Colonic mucosa (tissue), 4 donors: Measurements from ENCODE around the gene ARAP3. TPM values are rescaled to one million over a fixed set of nuclear protein-coding genes. Genes with fewer than 3 reads are reported as not detected.

Experiments
- DNase-seq: peaks from one replicate; pipeline ENCODE4 v3.0.0-alpha.2; 2020
- H3K27ac ChIP-seq: fragments of 200-600 bp; one replicate; pipeline ENCODE4 v1.8.0; 2021
- H3K27me3 ChIP-seq: fragments of 200-600 bp; one replicate; pipeline ENCODE4 v1.8.0; 2021
- H3K36me3 ChIP-seq: fragments of 200-600 bp; one replicate; pipeline ENCODE4 v1.8.0; 2021
- H3K4me1 ChIP-seq: fragments of 200-600 bp; one replicate; pipeline ENCODE4 v1.8.0; 2021; ENCODE audit warnings: mild to moderate bottlenecking
- H3K4me3 ChIP-seq: fragments of 200-600 bp; one replicate; pipeline ENCODE4 v1.8.0; 2021
- H3K9ac ChIP-seq, 2 donors: one replicate each; pipeline ENCODE4 v1.7.0; 2013; ENCODE audit warnings: control low read depth in 2 of 2, low read depth in 2 of 2, low read length in 2 of 2
- H3K9me3 ChIP-seq: fragments of 200-600 bp; one replicate; pipeline ENCODE4 v1.8.0; 2021
- CTCF ChIP-seq: fragments of 200-600 bp; IDR thresholded peaks from one replicate; pipeline ENCODE4 v1.8.0; 2022; ENCODE audit warnings: antibody characterized with exemption, mild to moderate bottlenecking
- intact Hi-C: fragments of 100-400 bp; cut with DNase I; formaldehyde crosslinking; loops from one replicate; pipeline ENCODE4 v1.14.1; 2022
- total RNA-seq, 2 donors: library from RNA; stranded (reverse); fragmentation: NEBNext Ultra II Directional in 1 of 2; extraction: Animal tissue kit (Norgen Biotek cat#: 25700) in 1 of 2; gene quantifications; one replicate each; pipeline ENCODE4 v1.2.1, GENCODE V29; 2021
- donor health status: healthy.
- donor health status: DM: no; HTN: no; CAD: no.
- donor health status: DM: no; HTN: no; CAD: no.

Gene ARAP3
- total RNA-seq, 2 donors from 2014 or later = 5.1 to 15.4 TPM

DNA sequence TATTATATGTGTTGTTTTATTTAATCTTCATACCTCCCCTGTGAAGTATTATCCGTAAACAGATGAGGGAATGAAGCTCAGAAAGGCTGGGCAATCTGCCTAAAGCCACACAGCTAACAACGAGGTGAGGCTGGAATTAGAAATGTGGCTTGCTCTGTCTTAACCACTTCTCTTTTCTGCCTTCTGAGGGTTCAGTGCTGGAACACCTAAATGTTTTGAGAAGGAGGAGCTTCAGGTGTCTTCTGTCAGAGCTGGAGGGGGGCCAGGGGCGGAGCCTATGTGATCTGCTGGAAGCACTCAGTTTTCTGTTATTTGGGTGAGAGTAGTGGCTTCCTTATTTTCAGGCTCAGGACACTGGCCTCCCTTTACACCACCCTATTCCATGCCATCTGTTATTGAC is 35.0 kb upstream of the ARAP3 start:
- no peak overlapping the region for H3K9ac ChIP-seq
- no peak overlapping the region for H3K4me3 ChIP-seq
- no peak for DNase-seq
- TF ChIP-seq CTCF = no peak
- no peaks in the 10 kb centered on the region for H3K36me3 ChIP-seq
- H3K27me3 ChIP-seq = no peaks in the 10 kb centered on the region
- no peaks in the 10 kb centered on the region for H3K9me3 ChIP-seq
- H3K4me1 ChIP-seq = no peaks in the 10 kb centered on the region
- no peak overlapping the region for H3K27ac ChIP-seq
- intact Hi-C loops = no loop called here

- H3K4me3 ChIP-seq = no peak overlapping the region
- H3K4me1 ChIP-seq = no peaks in the 10 kb centered on the region
- no peaks in the 10 kb centered on the region for H3K27me3 ChIP-seq
- intact Hi-C loops = no loop called here
- no peak for TF ChIP-seq CTCF
- no peak for DNase-seq
- H3K27ac ChIP-seq = no peak overlapping the region
- no peak overlapping the region for H3K9ac ChIP-seq
- H3K36me3 ChIP-seq = no peaks in the 10 kb centered on the region
- H3K9me3 ChIP-seq = no peaks in the 10 kb centered on the region
Observed at GRCh38 chr5:141716468-141716867, 34.4 kb upstream of the ARAP3 start.

GRCh38 chr5:141716009-141716408 is 34.0 kb upstream of the ARAP3 start:
- Histone ChIP-seq H3K27me3 (no peaks in the 10 kb centered on the region), H3K4me3 (no peak overlapping the region), H3K9ac (no peak overlapping the region), H3K36me3 (no peaks in the 10 kb centered on the region), H3K4me1 (no peaks in the 10 kb centered on the region), H3K27ac (no peak overlapping the region), H3K9me3 (no peaks in the 10 kb centered on the region)
- no peak for DNase-seq
- intact Hi-C loops = no loop called here
- no peak for TF ChIP-seq CTCF

DNA sequence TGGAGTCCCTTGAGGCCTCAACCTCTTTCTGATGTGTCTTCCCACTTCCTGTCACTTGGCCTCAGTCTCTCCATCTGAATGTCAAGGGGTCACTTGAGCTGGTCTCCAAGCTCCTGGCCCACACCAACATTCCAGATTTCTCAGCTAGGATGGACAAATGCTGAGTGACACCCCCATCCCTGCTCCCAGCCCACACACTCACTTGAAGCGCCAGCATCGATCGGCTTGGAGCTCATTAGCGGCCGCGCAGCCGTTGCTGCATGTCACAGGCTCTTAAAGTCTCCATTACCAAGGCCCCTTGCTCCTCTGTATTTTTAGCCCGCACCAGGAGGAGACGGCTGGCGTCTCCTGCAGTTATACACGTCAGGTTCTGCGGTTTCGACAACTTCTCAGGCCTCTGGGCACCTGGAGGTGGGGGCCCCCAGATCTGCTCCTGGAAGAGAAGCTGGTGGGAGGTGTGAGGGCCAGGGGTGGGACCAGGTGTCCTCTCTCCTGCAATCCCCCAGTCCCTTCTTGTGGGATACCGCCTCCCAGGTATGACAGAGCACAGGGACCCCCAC is 33.4 kb upstream of the ARAP3 start:
- H3K9me3 ChIP-seq = no peaks in the 10 kb centered on the region
- H3K27ac ChIP-seq = no peak overlapping the region
- DNase-seq = no peak
- H3K9ac ChIP-seq = no peak overlapping the region
- H3K36me3 ChIP-seq = no peaks in the 10 kb centered on the region
- H3K4me3 ChIP-seq = no peak overlapping the region
- H3K27me3 ChIP-seq = no peaks in the 10 kb centered on the region
- no peak for TF ChIP-seq CTCF
- H3K4me1 ChIP-seq = no peaks in the 10 kb centered on the region
- intact Hi-C loops = no loop called here

DNA sequence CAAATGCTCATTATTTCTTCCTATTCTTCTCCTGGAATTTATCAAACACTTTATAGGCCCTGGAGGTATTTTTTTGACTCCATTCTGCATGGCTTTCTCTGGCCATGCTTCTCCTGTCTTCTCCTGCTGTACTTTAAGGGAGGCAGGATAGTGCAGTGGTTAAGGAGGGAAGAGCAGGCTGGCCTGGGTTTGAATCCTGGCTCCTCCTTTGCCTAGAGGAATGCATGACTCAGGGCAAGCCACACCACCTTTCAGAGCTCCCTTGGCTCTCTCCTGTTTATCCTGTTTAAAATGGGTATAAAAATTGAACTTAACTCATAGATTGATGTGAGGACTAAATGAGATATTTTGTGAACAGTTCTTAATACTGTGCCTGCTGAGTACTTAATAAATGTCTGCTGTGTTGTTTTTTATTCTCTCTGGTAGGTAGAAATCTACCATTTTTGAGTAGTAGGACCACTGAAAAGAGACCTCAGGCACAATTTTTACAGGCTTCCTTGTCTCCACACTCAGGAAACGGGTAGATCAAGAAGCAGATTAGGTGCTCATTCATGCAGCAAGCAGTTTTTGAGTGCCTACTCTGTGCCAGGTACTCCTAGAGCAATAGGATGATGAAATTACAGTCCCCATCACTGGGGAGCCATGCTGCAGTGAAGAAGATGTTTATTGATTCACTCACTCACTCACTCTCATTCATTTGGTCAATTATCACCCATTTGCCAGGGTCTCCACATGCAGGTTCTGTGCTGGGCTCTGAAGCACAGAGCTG is 32.7 kb upstream of the ARAP3 start:
- intact Hi-C loops = no loop called here
- no peak overlapping the region for H3K27ac ChIP-seq
- H3K36me3 ChIP-seq = no peaks in the 10 kb centered on the region
- DNase-seq = no peak
- no peaks in the 10 kb centered on the region for H3K4me1 ChIP-seq
- no peaks in the 10 kb centered on the region for H3K9me3 ChIP-seq
- no peak for TF ChIP-seq CTCF
- H3K27me3 ChIP-seq = no peaks in the 10 kb centered on the region
- no peak overlapping the region for H3K4me3 ChIP-seq
- no peak overlapping the region for H3K9ac ChIP-seq
